Endothelial cell (in vitro differentiated cells): ENCODE results near the gene MSRB3. TPM values are rescaled to one million over a fixed set of nuclear protein-coding genes. Genes with fewer than 3 reads are reported as not detected.

Experiments used
- DNase-seq: peaks from one replicate; pipeline ENCODE4 v3.0.0; 2021; ENCODE audit warnings: low spot score
- H3K27ac Mint-ChIP-seq: one replicate; pipeline ENCODE4 v1.8.0; 2021; ENCODE audit warnings: mixed read lengths, inconsistent platforms; ENCODE audit not compliant: unreplicated experiment
- H3K27me3 Mint-ChIP-seq: one replicate; pipeline ENCODE4 v1.8.0; 2021; ENCODE audit warnings: mild to moderate bottlenecking, moderate library complexity, mixed read lengths, inconsistent platforms; ENCODE audit not compliant: unreplicated experiment
- H3K36me3 Mint-ChIP-seq: one replicate; pipeline ENCODE4 v1.8.0; 2021; ENCODE audit warnings: mild to moderate bottlenecking, low read depth, mixed read lengths, inconsistent platforms; ENCODE audit not compliant: unreplicated experiment
- H3K4me1 Mint-ChIP-seq: one replicate; pipeline ENCODE4 v1.8.0; 2021; ENCODE audit warnings: mild to moderate bottlenecking, mixed read lengths, inconsistent platforms; ENCODE audit not compliant: unreplicated experiment
- H3K4me3 Mint-ChIP-seq: one replicate; pipeline ENCODE4 v1.8.0; 2021; ENCODE audit warnings: mild to moderate bottlenecking, mixed read lengths, inconsistent platforms; ENCODE audit not compliant: unreplicated experiment
- H3K9me3 Mint-ChIP-seq: one replicate; pipeline ENCODE4 v1.8.0; 2021; ENCODE audit warnings: mixed read lengths, inconsistent platforms; ENCODE audit not compliant: unreplicated experiment
- total RNA-seq: library from RNA; stranded (reverse); fragmentation: NEBNext Ultra II Directional; extraction: Animal tissue kit (Norgen Biotek cat#: 25700); gene quantifications from one replicate; pipeline ENCODE4 v1.2.1, GENCODE V29; 2021; ENCODE audit not compliant: unreplicated experiment
- TF ChIP-seq, protein P1 (sequence below): fragments of 200-600 bp; sonication (generic); IDR thresholded peaks from one replicate; pipeline ENCODE4 v1.5.0; 2021; ENCODE audit warnings: antibody characterized with exemption; ENCODE audit not compliant: unreplicated experiment

The MSRB3 gene
- total RNA-seq, 1 donor from 2014 or later, result 19.9 TPM

DNA sequence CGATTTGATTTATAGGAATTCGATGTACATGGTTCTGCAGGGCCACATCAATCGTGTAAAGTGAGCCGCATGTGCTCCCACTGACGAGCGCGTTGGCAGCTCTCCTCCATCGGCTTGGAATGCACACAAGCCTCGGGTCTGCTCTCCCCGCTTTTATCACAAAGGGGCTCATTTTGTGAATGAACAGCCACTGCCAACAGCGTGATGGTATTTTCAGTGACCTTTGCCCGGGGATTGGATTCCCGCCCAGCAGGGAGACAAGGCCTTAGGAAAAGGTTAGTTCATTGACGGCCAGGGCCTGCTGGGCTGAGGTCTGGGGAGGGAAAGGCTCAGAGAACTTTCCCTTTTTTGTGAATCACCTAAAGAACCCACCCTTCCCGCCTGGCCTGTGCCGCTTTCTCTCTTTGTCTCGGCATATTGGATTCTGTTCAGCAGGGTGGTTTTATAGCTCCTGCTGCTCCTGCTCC lies 232.1 kb downstream of the MSRB3 start:
- H3K4me1 Mint-ChIP-seq, result peaks cover 26% of the 10 kb centered on the region
- no peak for DNase-seq
- H3K4me3 Mint-ChIP-seq, result no peak overlapping the region
- H3K9me3 Mint-ChIP-seq, result no peaks in the 10 kb centered on the region
- H3K27ac Mint-ChIP-seq, result no peak overlapping the region
- H3K27me3 Mint-ChIP-seq, result peaks cover 5% of the 10 kb centered on the region
- no peaks in the 10 kb centered on the region for H3K36me3 Mint-ChIP-seq
- TF ChIP-seq, protein P1, sequence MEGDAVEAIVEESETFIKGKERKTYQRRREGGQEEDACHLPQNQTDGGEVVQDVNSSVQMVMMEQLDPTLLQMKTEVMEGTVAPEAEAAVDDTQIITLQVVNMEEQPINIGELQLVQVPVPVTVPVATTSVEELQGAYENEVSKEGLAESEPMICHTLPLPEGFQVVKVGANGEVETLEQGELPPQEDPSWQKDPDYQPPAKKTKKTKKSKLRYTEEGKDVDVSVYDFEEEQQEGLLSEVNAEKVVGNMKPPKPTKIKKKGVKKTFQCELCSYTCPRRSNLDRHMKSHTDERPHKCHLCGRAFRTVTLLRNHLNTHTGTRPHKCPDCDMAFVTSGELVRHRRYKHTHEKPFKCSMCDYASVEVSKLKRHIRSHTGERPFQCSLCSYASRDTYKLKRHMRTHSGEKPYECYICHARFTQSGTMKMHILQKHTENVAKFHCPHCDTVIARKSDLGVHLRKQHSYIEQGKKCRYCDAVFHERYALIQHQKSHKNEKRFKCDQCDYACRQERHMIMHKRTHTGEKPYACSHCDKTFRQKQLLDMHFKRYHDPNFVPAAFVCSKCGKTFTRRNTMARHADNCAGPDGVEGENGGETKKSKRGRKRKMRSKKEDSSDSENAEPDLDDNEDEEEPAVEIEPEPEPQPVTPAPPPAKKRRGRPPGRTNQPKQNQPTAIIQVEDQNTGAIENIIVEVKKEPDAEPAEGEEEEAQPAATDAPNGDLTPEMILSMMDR, result no peak

DNA sequence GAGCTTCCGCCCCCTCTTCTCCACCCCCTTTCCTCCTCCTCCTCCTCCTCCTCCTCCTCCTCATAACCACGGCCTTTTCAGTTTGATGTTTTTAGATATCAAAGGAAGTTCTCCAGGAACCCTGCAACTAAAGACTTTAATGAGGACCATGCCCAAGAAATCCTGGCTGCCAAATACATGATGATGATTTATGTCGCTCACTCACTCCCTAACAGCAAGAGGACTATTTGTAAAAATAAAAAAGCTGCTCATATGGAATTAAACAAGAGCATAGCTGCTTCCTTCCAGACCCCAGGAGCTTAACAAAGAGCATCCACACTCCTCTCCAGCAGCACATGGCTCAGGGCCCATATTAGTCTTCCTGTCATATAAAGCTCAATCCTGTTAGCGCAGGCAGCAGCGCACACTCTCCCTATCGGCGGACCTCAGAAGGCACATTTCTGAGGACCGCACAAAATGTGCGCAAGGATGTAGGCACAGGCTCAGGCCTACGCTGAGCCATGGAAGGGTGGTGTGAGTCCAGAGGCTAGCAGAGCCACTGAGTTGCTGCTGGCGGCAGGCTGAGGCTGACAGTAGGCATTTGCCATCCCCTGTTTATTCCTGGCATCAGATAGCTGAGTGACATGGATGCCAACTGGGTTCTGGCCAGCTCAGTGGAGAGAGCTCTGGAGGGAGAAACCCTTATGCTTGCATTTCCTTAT lies 232.8 kb downstream of the MSRB3 start:
- DNase-seq, result no peak
- Mint-ChIP-seq H3K27me3 (peaks cover 5% of the 10 kb centered on the region), H3K27ac (no peak overlapping the region), H3K9me3 (no peaks in the 10 kb centered on the region), H3K4me1 (peaks cover 21% of the 10 kb centered on the region), H3K4me3 (no peak overlapping the region), H3K36me3 (no peaks in the 10 kb centered on the region)
- TF ChIP-seq, protein P1, result no peak

DNA sequence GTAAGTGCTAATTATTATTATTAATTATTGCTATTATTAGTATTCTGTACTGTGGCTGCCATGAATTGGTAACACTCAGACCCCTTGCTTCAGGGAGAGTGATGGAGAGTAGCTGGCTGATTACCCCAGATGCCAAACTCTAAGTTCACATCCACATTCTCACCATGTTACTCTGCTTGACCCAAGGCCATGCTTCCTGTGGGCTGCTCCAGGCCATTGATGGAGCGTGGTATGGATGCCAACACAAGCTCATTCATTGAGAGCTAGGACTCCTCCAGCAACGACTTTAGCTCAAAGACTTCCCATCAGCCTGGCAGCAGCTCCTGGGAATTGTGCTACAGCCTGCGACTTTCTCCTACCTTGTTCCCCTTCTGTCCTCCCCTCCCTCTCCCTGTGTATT lies 233.4 kb downstream of the MSRB3 start:
- Mint-ChIP-seq H3K27me3 (peaks cover 5% of the 10 kb centered on the region), H3K9me3 (no peaks in the 10 kb centered on the region), H3K36me3 (no peaks in the 10 kb centered on the region), H3K27ac (no peak overlapping the region), H3K4me1 (peaks cover 17% of the 10 kb centered on the region), H3K4me3 (no peak overlapping the region)
- no peak for DNase-seq
- TF ChIP-seq, protein P1, result no peak

Other genes starting within 250 kb of the MSRB3 start
- gene WIF1, start 157.4 kb upstream of the MSRB3 start, total RNA-seq, result not detected
- 22.1 TPM for gene LEMD3, start 109.1 kb upstream of the MSRB3 start, total RNA-seq